GM12892 (cell line): Measurements from ENCODE around the gene TMEM131.

ENCODE experiments used
- POLR2A ChIP-seq: IDR thresholded peaks from 2 replicates; pipeline ENCODE4 v1.6.1; 2011; ENCODE audit warnings: low read depth, low read length, control low read depth
- POLR2AphosphoS5 ChIP-seq: IDR thresholded peaks from 2 replicates; pipeline ENCODE4 v1.6.1; 2011; ENCODE audit warnings: low read depth, low read length, control low read depth

- no peak for TF ChIP-seq POLR2AphosphoS5
- TF ChIP-seq POLR2A: no peak
These were observed 21.3 kb upstream of the TMEM131 start for GRCh38 chr2:98016908-98017670.
